HG02885 (cell line): ENCODE results near the gene FAM47E.

Experiments
- ATAC-seq: cut with Tn5 transposase; IDR thresholded peaks from one replicate; pipeline ENCODE4 v1.9.1; 2021; ENCODE audit warnings: mild to moderate bottlenecking; ENCODE audit not compliant: unreplicated experiment, poor library complexity

FAM47E gene

GRCh38 chr4:76293772-76294171 is 42.3 kb downstream of the FAM47E start:
- no peak for ATAC-seq

DNA sequence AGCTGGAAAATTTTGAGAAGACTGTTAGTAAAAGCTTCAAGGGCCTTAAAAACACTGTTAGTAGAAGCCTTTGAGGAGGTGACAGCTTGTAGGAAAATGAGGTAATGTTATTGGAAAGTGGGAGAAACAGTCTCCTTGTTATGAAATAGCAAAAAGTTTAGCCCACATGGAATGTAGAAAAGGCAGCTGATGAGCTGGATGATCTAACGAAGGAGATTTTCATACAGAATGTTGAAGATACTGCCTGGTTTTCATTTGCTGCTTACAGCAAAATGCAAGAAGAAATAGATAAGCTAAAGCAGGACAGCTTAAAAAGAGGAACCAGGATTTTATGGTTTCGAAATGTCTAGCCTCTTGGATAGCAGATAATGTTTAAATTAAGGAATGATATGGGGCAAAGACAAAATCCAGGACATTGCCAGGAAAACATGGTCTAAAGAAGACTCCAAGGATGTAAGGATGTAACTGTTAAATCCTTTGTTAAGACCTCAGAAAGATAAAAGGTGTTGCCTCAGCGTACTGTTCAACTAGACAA is 44.8 kb downstream of the FAM47E start:
- ATAC-seq: no peak

GRCh38 chr4:76298227-76298626 is 46.7 kb downstream of the FAM47E start:
- ATAC-seq: no peak

DNA sequence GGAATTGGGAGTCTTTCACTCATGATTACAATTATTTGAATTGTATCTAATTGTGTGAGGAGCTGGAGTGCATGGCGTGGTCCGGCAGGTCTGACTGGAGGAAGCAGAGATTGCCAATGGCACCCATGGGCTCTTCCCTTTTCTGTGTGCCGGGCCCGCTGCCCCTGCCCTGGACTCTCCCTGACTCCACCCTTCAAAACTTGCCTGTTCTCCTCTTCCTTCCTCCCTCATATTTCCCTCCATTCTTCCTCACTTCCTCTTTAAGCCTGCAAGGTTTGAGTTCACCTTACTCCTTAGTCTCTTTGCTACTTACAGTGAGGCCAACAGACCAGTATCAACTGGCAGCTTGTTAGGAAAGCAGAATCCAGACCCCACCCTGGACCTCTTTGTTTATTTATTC is 48.5 kb downstream of the FAM47E start:
- ATAC-seq: no peak

GRCh38 chr4:76301068-76301774 is 49.7 kb downstream of the FAM47E start:
- peak; percentile 99 for ATAC-seq

- ATAC-seq: no peak
These were observed 50.2 kb downstream of the FAM47E start for GRCh38 chr4:76301775-76302162.

DNA sequence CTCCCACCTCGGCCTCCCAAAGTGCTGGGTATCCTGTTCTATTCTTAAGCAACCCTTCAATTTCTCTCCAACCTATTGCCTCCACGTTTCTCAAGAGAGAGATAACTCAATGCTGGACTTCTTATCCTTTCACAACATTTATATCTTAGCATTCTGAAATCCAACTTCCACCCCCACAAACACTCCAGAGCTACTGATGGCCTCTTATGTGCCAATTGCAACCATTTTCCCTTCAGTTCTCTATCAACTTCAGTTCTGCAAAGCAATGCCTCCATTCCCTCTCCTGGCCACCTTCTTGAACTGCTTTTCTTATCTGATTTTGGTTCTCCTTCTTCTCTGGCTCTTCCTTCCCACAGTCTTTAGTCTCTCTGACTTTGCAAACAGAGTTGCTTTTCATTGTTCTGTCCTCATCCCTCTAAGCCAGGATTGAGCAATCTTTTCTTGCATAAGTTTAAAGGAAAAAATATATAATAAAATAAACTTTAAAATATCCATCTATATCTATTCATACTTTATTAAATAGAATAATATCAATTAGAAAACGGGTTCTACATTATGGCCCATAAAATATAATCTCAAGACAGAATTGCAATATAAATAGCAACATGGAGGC is 51.4 kb downstream of the FAM47E start:
- no peak for ATAC-seq

GRCh38 chr4:76305033-76305687 is 53.6 kb downstream of the FAM47E start:
- no peak for ATAC-seq

GRCh38 chr4:76305971-76306881 is 54.7 kb downstream of the FAM47E start, which contains the start of gene STBD1:
STBD1 (plus strand) TSS chr4:76306733; CDS start chr4:76306770, 37 bp downstream.
- ATAC-seq: peak; percentile 32

DNA sequence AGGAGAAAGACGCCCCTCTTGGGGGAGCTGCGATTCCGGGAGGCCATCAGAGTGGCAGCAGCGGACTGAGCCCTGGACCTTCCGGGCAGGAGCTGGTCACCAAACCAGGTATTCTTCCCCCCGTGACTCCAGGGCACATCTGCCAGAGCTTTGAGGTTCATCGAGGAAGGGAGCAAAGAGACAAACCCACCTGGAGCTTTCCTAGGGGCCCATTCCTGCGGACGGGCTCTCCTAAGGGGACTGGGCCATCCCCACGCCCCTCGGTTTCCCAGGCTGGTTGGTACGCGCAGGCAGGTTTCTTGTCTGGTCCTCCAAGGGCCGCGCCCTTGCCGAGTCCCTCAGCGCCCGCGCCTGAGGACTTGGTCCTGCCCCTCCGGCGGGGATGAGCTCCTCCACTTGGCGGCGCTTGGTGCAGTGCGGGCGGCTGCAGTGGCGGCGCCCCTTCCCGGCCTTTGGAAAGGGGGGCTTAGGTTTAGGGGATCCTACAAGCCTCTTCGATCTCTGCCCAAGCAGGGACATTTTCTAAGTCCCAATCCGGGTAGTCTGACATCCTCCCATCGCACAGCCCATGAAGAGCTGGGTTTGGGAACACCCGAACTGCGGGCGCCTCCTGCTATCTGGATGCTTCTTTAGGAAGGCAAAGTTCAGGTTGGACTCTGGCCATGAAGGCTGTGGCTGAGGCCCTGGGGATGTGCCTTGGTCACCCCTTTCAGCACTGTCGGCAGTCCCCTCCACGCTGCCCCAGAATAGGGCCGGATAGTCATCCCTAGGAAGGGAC is 55.5 kb downstream of the FAM47E start:
- peak; percentile 36 for ATAC-seq

DNA sequence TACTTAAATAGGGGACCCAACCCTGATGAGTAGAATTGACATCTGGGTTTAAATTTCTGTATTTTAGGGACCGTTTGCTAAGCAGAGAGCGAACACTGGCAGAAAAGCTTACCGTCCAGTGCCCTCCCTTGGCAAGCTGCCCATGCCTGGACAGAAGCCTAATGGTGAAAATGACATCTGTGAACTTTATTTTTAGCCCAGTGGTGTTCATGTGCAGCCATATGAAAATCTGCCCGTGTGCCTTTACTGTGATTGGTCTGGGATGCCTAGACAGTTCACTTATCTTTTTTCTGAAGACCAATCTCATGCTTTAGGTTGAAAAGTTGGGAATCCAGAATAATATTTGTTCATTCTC is 56.1 kb downstream of the FAM47E start:
- no peak for ATAC-seq

GRCh38 chr4:76308548-76308947 is 57.0 kb downstream of the FAM47E start:
- no peak for ATAC-seq

DNA sequence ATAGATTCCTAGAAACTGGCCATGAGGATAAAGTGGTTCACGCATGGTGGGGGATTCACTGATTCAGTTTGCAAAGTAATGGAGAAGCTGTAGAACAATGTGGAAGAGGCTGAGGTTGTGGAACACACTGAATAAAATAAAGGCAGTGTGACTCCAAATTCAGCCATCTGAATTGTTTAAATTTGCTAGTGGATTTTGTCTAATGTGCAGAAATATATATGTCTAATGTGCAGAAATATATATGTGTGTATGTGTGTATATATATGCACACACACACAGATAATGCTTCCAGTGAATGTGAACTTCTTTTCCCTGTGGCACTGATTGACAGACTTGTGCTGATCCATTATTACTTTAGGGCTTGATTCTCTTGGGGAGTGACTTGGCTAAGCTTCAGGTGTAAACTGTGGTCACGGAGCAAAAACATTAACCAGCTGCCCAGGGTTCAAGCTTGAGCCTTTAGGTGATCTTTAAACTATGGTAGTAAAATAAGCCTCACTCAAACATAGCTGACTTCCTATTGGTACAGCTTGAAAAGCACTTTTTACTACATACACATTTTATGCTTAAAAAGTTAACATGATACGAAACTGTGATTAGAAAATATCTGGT is 58.5 kb downstream of the FAM47E start:
- no peak for ATAC-seq

GRCh38 chr4:76310683-76311082 is 59.2 kb downstream of the FAM47E start:
- ATAC-seq: no peak

DNA sequence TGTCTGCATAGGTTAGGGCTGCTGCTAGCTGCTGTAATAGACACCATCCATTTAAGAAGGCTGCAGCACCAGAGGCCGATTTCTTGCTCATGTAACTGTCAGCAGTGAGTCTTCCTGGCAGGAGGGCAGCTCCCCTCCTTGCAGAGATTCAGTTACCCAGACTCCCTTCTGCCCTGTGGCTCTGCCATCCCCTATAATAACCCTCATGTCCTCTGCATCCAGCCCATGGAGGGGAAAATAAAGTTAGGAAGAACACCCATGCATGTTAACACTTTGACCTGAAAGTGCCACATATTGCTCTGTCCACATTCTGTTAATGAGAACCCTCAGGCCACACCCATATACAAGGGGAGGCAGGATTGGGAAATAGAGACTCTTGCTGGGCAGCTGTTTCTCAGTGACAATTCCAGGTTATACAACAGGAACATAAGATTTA is 60.4 kb downstream of the FAM47E start:
- ATAC-seq: no peak

- ATAC-seq: no peak
These were observed 60.9 kb downstream of the FAM47E start for GRCh38 chr4:76312457-76312856.

DNA sequence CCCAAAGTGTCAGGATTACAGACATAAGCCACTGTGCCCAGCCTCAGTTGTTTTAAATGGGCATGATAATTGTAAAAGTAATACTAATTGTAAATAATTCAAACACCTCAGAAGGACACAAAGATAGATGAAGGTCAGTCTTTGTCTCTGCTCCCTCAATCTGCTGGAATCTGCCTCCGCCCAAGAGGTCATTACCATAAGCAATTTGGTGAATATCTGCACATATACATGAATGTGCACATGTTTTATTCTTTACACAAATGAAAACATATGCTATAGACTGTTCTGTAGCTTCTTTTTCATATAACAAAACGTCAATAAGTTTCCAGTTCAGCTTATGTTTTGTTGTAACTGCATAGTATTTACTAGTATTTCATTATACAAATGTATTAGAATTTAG is 62.0 kb downstream of the FAM47E start:
- no peak for ATAC-seq

DNA sequence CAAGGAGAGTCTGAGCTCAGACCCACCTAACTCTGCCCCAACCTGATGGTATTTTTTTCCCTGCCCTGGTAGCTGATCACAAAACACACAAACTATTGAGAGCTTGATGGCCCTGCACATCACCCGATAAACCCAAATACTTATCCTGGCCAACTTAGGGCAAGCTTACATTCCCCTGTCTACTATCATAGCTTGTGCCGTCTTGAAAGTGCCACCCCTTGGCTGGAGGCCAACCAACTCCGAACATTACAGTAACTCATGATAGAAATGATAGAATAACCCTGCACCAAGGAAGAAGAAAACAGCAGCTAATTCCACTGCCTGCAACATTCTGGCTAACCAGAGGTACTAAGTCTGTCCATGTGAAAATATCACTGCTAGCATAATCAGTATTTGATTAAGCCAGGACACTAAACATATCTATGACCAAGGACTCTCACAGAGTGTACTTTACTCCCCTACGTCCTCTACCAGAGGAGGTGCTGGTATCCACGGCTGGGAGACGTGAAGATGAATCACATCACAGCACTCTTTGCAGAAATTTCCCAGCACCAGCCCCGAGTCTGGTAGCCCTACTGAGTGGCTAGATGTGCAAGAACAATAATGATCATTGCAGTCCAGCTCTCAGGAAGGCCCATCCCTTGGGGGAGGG is 63.9 kb downstream of the FAM47E start:
- ATAC-seq: no peak

DNA sequence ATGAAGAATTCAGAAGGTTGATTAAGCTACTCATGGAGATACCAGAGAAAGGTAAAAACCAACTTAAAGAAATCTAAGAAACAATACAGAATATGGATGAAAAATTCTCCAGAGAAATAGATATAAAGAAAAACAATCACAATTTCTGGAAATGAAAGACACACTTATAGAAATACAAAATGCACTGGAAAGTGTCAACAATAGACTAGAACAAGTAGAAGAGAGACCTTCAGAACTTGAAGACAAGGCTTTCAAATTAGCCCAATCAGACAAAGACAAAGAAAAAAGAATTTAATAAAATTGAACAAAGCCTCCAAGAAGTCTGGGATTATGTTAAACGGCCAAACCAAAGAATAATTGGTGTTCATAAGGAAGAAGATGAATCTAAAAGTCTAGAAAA is 64.6 kb downstream of the FAM47E start:
- no peak for ATAC-seq
